A549 (cell line): Measurements from ENCODE around the gene CIART. TPM values are rescaled to one million over a fixed set of nuclear protein-coding genes. Genes with fewer than 3 reads are reported as not detected.
"Not testable (repeated sequence)": the region's sequence is repeated elsewhere in the genome, so short reads cannot be mapped to it uniquely, and the experiment has no call there.

Experiments used
- ATAC-seq, 2 experiments: fragments of 200-7000 bp in 1 of 2; fragments of >200 bp in 1 of 2; cut with Nextera tagmentation in 1 of 2; cut with Tn5 transposase in 1 of 2; 3 replicates each; pipeline versions ENCODE4 v1.8.0 to v1.9.1; 2018 to 2020; ENCODE audit warnings: mild to moderate bottlenecking in 1 of 2, moderate library complexity in 1 of 2
- CTCF ChIA-PET: fragments of 300-600 bp; sonication (Branson Sonifier 250); formaldehyde crosslinking; extraction: SDS; loops from one replicate; lab custom pipeline; 2021; ENCODE audit warnings: antibody characterized with exemption, inconsistent platforms; lab: Yijun Ruan, JAX
- POLR2A ChIA-PET: fragments of 350-600 bp; formaldehyde crosslinking; extraction: SDS; loops from one replicate; lab custom pipeline; 2021; ENCODE audit warnings: antibody characterized with exemption, inconsistent platforms; lab: Yijun Ruan, JAX
- DNase-seq, 2 experiments: peaks; one replicate each; pipeline versions ENCODE4 v3.0.0 to v3.0.0-alpha.2; 2011 to 2016; ENCODE audit warnings: low read depth in 1 of 2, low spot score in 1 of 2
- FAIRE-seq: peaks from 2 replicates; lab custom pipeline; 2011; peaks lifted over from hg19 to GRCh38; lab: Jason Lieb, UNC
- H3K27ac ChIP-seq, 2 experiments: fragments of >200 bp; sonication (Bioruptor Twin); formaldehyde crosslinking; 3 replicates each; pipeline ENCODE4 v1.5.1; 2016 to 2017
- H3K4me1 ChIP-seq: fragments of >200 bp; sonication (Bioruptor Twin); formaldehyde crosslinking; 3 replicates; pipeline ENCODE4 v1.6.1; 2016
- H3K4me2 ChIP-seq: fragments of >200 bp; sonication (Bioruptor Twin); formaldehyde crosslinking; 3 replicates; pipeline ENCODE4 v1.6.1; 2016
- H3K4me3 ChIP-seq: fragments of >200 bp; sonication (Bioruptor Twin); formaldehyde crosslinking; 3 replicates; pipeline ENCODE4 v1.5.1; 2016
- H3K9me3 ChIP-seq: fragments of >200 bp; sonication (Bioruptor Twin); formaldehyde crosslinking; 3 replicates; pipeline ENCODE4 v1.6.1; 2016
- CEBPB ChIP-seq, 2 experiments: fragments of >200 bp in 1 of 2; sonication (Bioruptor Twin) in 1 of 2; formaldehyde crosslinking in 1 of 2; IDR thresholded peaks; 2 replicates each; pipeline ENCODE4 v1.6.1; 2012 to 2016
- ELK1 ChIP-seq: fragments of 150-350 bp; IDR thresholded peaks from 2 replicates; pipeline ENCODE4 v1.6.1; 2014; ENCODE audit warnings: low read depth, mild to moderate bottlenecking, low read length
- ESRRA ChIP-seq: fragments of 150-350 bp; IDR thresholded peaks from 2 replicates; pipeline ENCODE4 v1.6.1; 2014; ENCODE audit warnings: mild to moderate bottlenecking, low read length, borderline replicate concordance
- FOXS1 ChIP-seq: fragments of 250-450 bp; sonication (Bioruptor Pico); IDR thresholded peaks from 2 replicates; pipeline ENCODE4 v1.5.0; 2020; ENCODE audit warnings: mild to moderate bottlenecking, moderate library complexity
- HEYL ChIP-seq: fragments of 250-450 bp; sonication (Bioruptor Pico); IDR thresholded peaks from 2 replicates; pipeline ENCODE4 v1.8.0; 2021; ENCODE audit warnings: mild to moderate bottlenecking, moderate library complexity
- HOXB13 ChIP-seq: fragments of 250-450 bp; sonication (Bioruptor Pico); IDR thresholded peaks from 2 replicates; pipeline ENCODE4 v1.5.0; 2020; ENCODE audit warnings: low read depth, mild to moderate bottlenecking, moderate library complexity
- HOXB5 ChIP-seq: fragments of 250-450 bp; sonication (Bioruptor Pico); IDR thresholded peaks from 2 replicates; pipeline ENCODE4 v1.5.0; 2020; ENCODE audit warnings: mild to moderate bottlenecking, moderate library complexity
- JUN ChIP-seq, 2 experiments: fragments of >200 bp; sonication (Bioruptor Twin); formaldehyde crosslinking; IDR thresholded peaks; 2 replicates in 1 of 2; 3 replicates in 1 of 2; pipeline ENCODE4 v1.6.1; 2016 to 2017
- MAZ ChIP-seq: fragments of 150-350 bp; IDR thresholded peaks from 2 replicates; pipeline ENCODE4 v1.6.1; 2014; ENCODE audit warnings: antibody characterized with exemption, low read depth, low read length, borderline replicate concordance
- MYC ChIP-seq: IDR thresholded peaks from 2 replicates; pipeline ENCODE4 v1.6.1; 2012; ENCODE audit warnings: mild to moderate bottlenecking, inconsistent platforms, low read length, improper control_type of control experiment, borderline replicate concordance
- REST ChIP-seq: fragments of 200-600 bp; sonication (generic); IDR thresholded peaks from 2 replicates; pipeline ENCODE4 v1.6.1; 2016; ENCODE audit warnings: antibody characterized with exemption, mild to moderate bottlenecking, moderate library complexity
- ZFP36 ChIP-seq: fragments of 450-650 bp; IDR thresholded peaks from 2 replicates; pipeline ENCODE4 v1.6.1; 2014; ENCODE audit warnings: borderline replicate concordance; ENCODE audit not compliant: partially characterized antibody
- WGBS: methylation state at CpG from one replicate; pipeline ENCODE4 v1.1.6; 2017; ENCODE audit errors: missing lambda C conversion rate; 5-methylcytosine and 5-hydroxymethylcytosine counted together
- polyA plus RNA-seq, 4 experiments: library from polyadenylated mRNA; depleted of rRNA in 3 of 4; stranded (reverse); fragments of >200 nt; fragmentation: RNase III in 1 of 4; extraction: RNeasy Plus Mini Kit Qiagen cat#74134 plus additional on column Dnase treatment in 1 of 4; gene quantifications; 2 replicates in 3 of 4; 3 replicates in 1 of 4; pipeline ENCODE4 v1.2.3, GENCODE V29; 2011 to 2017

Gene CIART
- polyA plus RNA-seq, 2 of the 4 experiments (the other 2 are of a cell fraction), result 0.48 to 1.3 TPM

- TF ChIP-seq ESRRA, result no peak
- TF ChIP-seq HOXB13 (CRISPR knock-in tag), result peak; percentile 69; the same call in 1 of the 2 replicates
- TF ChIP-seq FOXS1 (CRISPR knock-in tag), result no peak
- no peak for TF ChIP-seq ELK1
- peak; percentile 82; the same call in 1 of the 2 replicates for TF ChIP-seq MAZ
- no peak for TF ChIP-seq REST
- TF ChIP-seq HEYL (CRISPR knock-in tag), result no peak
- no peak; the same call in 1 of the 2 replicates for TF ChIP-seq HOXB5 (CRISPR knock-in tag)
- TF ChIP-seq, all 56 proteins: peak for 9
Measured at GRCh38 chr1:150281758-150282557, at the start of gene CIART (continued).

- DNase-seq, H3K9me3 ChIP-seq, H3K4me3 ChIP-seq, FAIRE-seq, ATAC-seq: not testable (repeated sequence)
- WGBS, result 91% methylated on average over 10 of the region's 10 CpGs
- H3K4me2 ChIP-seq, result peak overlapping the region; percentile 89
- H3K4me1 ChIP-seq, result peaks cover 15% of the 10 kb centered on the region
- peak overlapping the region; percentile 87 to 98; a peak in 5 of 6 replicates for H3K27ac ChIP-seq
- ChIA-PET CTCF (interaction anchor here (1.1 to 1.3 kb wide), 2 partner anchors 12 to 46 kb away, joined by 3 to 7 read pairs; no protein-coding TSS in a partner anchor), POLR2A (interaction anchor here (0.7 kb wide), 1 partner anchor 346 kb away, joined by 3 read pairs; no protein-coding TSS in a partner anchor)
Measured at GRCh38 chr1:150232921-150233320, 49.4 kb upstream of the CIART start.

GRCh38 chr1:150233359-150234308 is 48.7 kb upstream of the CIART start:
- DNase-seq (peak in 1 of 2 experiments; percentile 70), ATAC-seq (peak in 1 of 2 experiments; percentile 8; a peak in 3 of 6 replicates), FAIRE-seq (no peak)
- TF ChIP-seq ELK1, result no peak
- TF ChIP-seq CEBPB (IDR thresholded peaks at IDR 0.05), result peak in 1 of 2 experiments; percentile 70; a peak in 2 of 4 replicates
- TF ChIP-seq ZFP36, result no peak
- no peak for TF ChIP-seq MYC
- TF ChIP-seq JUN (IDR thresholded peaks at IDR 0.05), result 0 out of 5 replicates have a peak, but pooled peaks of 1 of the 2 experiments have one; percentile 6
- Histone ChIP-seq H3K4me1 (peaks cover 15% of the 10 kb centered on the region), H3K27ac (peak overlapping the region; percentile 87 to 98), H3K9me3 (no peaks in the 10 kb centered on the region), H3K4me2 (peak overlapping the region; percentile 89), H3K4me3 (peak overlapping the region; percentile 77)
- WGBS, result 6% methylated on average over 15 of the region's 15 CpGs
- CTCF ChIA-PET, result interaction anchor here (0.9 to 1.3 kb wide), 2 partner anchors 23 to 46 kb away, joined by 3 to 7 read pairs; no protein-coding TSS in a partner anchor
- POLR2A ChIA-PET, result interaction anchor here (0.6 to 0.8 kb wide), 4 partner anchors 11 to 346 kb away, joined by 3 to 8 read pairs (median 4); no protein-coding TSS in a partner anchor
